Skin of body (tissue), 2 donors: ENCODE results near the gene MBTD1. TPM values are rescaled to one million over a fixed set of nuclear protein-coding genes. Genes with fewer than 3 reads are reported as not detected.
"Not testable (repeated sequence)": the region's sequence is repeated elsewhere in the genome, so short reads cannot be mapped to it uniquely, and the experiment has no call there.

Experiments
- DNase-seq: peaks from one replicate; lab custom pipeline; 2025; lab: John Stamatoyannopoulos, UW
- total RNA-seq: library from RNA; depleted of rRNA; stranded (reverse); fragments of >200 nt; gene quantifications from one replicate; pipeline ENCODE4 v1.2.3, GENCODE V29; 2014

The MBTD1 gene
- total RNA-seq, 1 donor from 2014 or later, result 41.1 TPM

- no peak for DNase-seq
Measured at GRCh38 chr17:51189162-51189561, 70.7 kb downstream of the MBTD1 start.

DNA sequence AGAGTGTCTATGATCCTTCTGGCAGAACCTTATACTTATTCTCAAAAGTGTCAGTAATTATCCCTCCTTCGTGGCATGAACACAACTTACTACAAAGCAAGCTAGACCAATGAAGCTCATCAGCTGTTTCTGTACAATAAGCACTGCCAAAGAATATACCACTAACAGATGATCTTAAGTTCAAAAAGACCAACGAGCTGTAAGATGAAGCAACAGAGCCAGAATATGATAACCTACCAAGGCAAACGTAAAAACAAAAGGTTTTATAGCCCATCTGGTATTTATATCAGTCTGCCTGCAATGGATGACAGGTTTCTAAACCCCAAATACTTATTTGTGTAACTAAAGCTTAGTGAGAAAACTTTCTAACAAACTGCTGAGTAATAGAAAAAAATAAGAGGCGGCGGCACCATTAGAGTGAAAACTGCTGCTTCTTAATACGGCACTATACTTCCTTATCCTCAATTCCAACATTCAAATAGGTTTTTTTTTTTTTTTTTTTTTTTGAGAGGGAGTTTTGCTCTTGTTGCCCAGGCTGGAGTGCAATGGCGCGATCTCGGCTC is 71.5 kb downstream of the MBTD1 start:
- peak; percentile 36 for DNase-seq

DNA sequence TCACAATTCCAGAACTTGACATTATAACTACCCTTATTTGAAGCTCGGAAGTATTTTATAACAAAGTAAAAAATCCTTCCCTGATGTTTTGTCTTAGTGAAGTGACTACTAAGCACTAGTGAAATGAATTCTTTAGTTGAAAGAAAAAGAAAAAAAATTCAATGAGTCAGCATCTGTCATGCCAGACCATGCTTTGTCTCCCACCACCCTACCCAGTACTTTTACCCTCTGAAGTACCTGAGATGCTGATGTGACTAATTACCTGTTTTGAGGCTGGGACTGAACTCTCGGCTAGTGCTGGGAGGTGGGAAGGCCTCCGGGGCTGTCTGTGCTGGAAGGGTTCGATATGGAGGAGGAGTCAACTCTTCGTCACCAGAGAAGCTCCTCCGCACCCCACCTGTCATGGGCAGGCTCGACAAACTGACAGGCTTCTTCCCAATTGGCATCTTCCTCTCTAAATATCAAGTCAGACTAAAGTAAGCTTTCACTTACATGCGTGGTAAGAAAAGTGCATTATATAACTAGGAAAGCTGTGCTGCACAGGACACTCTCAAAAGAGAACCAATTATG is 74.0 kb downstream of the MBTD1 start:
- DNase-seq, result no peak

DNA sequence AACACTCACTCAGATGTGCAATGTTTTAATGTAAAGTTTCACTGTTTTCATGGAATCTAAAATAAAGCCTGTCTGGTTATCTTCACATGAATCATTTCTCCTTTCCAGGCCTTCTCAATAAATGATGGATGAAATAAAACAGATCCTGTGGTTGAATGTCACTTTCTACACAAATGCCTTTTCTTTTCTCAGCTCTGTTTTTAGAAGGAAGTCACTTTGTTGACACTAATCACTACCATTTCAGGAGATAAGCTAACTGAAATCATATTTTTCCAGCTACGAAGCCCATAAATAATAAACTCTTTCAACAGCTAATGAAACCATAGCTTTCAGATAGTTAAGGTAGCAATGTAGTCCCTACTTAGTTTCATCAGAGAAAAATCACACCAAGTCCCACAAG is 75.7 kb downstream of the MBTD1 start:
- DNase-seq, result no peak

DNA sequence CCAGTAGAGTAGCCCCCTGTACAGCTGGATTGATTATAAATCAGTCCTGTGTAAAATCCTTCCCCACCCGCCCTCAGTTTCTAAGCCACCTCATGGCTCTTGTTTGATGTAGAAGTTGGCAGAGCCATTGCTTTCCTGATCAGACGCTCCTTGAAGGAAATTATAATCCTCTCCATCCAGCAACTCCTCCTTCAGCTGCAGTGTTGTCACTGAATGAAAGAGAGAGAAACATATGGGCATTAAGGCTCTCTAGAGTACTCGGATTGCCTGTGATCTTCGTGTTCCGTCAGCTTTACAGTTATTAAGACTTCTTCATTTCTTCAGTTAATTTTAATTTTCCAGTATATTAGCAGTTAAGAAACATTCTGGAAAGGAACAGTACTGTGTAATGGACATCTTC is 79.4 kb downstream of the MBTD1 start:
- DNase-seq, result no peak

- DNase-seq, result not testable (repeated sequence)
Measured at GRCh38 chr17:51172030-51172429, 87.8 kb downstream of the MBTD1 start.

DNA sequence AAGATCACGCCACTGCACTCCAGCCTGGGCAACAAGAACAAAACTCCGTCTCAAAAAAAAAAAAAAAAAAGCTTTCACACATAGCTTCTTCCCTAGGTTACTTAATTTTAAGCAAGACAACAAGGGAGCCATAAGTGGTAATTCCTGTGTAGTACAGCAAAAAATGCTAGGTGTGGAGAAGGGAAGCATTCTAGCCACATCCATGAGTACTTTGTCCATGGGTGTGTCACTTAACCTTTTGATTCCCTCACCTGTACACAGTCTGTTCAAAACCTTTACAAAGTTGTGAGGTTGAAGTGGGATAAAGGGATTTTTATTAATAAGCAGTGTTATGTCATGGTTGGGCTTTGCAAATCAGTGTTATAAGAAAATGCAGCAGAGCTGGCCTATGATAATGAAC is 89.1 kb downstream of the MBTD1 start:
- DNase-seq, result no peak

GRCh38 chr17:51169340-51169739 is 90.5 kb downstream of the MBTD1 start:
- DNase-seq, result no peak

GRCh38 chr17:51166987-51167931 is 92.6 kb downstream of the MBTD1 start:
- DNase-seq, result no peak

GRCh38 chr17:51166198-51166986 is 93.5 kb downstream of the MBTD1 start, which contains the start of gene NME2:
NME2 (plus strand) TSS chr17:51166411; CDS start chr17:51166831, 420 bp downstream.
- peak; percentile 62 for DNase-seq

DNA sequence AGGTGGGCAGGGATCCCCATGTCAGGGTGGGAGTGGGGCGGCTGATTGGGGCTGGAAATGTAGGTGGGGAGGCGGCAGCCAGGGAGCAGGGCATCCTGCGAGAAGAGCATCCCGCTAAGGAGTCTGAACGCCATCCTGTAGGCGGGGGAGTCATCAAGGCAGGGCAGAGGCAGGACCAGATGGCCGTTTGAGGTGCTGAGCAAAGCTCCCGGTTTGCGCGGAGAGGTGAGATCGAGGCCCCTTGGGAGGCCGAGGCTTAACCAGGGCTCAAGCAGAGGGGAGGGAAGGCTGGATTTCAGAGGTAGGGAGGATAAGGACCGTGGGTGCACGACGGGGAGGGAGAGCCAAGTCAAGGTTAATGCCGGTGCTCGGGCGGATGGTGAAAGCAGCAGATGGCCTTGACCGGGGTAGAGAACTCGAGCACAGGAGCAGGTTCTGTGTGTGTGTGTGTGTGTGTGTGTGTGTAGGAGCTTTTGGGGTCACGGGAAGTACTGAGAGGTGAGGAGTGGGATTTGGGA is 94.1 kb downstream of the MBTD1 start:
- no peak for DNase-seq

DNA sequence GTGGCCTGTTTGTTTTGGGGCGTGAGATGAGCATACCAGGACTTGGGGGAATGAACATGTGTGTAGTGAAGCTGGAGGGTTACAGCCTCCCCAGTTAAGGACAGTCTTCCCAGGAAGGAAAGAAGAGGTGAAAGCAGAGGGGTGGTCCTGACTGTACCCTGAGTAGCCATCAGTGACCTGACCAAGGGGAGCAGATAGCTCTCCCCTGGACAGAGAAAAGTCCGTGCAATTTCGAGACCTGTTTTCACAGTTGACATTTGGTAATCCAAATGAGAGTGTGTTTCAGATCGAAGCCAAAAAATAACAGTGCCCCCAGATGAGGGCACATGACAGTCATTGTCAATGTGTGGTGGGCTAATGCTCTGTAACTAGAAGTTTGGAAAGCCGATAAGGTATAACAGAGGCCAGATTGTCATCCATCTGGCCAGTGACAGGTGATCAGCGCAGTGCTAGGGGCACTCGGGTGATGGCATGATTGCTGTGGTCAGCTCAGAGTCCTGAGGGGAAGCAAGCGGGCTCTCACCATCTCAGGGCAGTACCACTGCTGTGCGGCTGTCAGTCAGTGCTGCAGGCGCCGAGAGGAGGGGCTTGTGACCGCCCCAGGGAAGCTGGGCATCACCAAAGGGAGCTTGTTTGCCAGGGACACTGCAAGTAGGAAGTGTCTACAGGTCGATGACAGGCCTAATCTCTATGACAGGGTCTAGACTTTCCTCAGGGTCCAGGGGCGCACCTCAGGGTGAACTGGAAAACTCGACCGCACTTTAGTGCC is 94.8 kb downstream of the MBTD1 start:
- no peak for DNase-seq

- no peak for DNase-seq
Measured at GRCh38 chr17:51161541-51161940, 98.3 kb downstream of the MBTD1 start.

DNA sequence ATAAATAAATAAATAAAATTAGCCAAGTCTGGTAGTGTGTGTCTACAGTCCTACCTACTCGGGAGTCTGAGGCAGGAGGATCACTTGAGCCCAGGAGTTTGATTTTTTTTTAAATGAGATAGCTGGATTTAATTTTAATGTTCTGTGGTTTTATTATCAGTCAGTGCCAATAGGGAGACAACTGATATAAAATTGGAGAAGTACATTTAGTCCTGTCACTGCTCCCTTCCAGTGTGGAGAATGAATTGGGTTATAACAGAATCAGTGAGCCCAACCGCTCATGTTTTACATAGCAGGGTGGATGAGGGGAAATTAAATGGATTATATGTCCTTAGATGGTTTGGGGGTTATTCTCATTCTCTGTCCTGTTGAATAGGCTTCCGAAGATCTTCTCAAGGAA is 100.2 kb downstream of the MBTD1 start:
- no peak for DNase-seq

DNA sequence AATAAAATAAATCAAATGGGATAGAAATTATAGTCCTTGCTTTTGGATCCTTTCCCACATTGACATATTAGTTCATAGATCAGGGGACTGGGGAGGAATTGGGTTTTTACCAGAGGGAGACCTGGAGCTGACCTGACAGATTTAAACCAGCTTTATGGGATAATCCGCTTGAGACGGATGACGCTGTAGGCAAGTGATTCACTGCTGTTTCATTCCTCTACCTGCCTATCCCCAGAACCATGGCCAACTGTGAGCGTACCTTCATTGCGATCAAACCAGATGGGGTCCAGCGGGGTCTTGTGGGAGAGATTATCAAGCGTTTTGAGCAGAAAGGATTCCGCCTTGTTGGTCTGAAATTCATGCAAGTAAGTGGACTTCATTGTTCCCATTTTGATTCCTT is 104.4 kb downstream of the MBTD1 start:
- no peak for DNase-seq

DNA sequence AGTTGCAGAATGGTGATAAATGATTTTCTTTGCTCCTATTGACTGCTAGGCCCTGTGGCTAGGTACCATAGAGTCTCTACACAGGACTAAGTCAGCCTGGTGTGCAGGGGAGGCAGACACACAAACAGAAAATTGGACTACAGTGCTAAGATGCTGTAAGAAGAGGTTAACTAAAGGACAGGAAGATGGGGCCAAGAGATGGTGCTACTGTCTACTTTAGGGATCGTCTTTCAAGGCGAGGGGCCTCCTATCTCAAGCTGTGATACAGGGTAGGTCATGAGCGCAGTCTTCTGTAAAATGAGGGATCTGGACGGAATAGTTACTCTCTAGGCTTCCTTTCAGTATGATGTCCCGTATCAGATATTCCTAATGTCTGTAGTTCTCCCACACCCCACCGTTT is 105.7 kb downstream of the MBTD1 start:
- DNase-seq, result peak; percentile 18

- DNase-seq, result peak; percentile 100
Measured at GRCh38 chr17:51153210-51154072, 106.4 kb downstream of the MBTD1 start, which contains the start of gene NME1. NME1 (plus strand) TSS chr17:51153559; CDS start chr17:51155655, 2,096 bp downstream.

DNA sequence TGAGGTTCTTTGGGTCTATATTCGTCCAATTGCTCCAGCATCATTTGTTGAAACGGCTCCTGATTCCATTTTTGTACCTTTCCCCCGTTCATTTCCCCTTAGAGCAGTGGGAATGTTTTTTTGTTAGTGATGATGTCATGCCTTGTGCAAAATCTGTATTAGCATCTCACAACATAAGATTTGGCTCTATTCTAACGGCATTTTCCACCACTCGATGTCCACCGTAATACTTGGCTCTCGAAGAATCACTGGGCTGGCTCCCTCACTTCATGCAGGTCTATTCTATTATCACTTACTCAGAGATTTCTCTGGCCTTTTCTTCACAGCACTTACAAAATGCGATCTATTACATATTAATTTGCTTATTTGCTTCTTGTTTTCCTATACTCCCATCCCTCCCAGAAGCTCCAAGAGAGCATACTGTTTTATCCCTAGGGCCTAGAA is 107.1 kb downstream of the MBTD1 start:
- DNase-seq, result peak; percentile 83

GRCh38 chr17:51150932-51151331 is 108.9 kb downstream of the MBTD1 start:
- no peak for DNase-seq
